GM19395 (cell line): Measurements from ENCODE around the gene CABLES1.

Experiments
- ATAC-seq: cut with Tn5 transposase; IDR thresholded peaks from one replicate; pipeline ENCODE4 v1.9.1; 2021; ENCODE audit warnings: mild to moderate bottlenecking, moderate library complexity; ENCODE audit not compliant: unreplicated experiment

The CABLES1 gene

GRCh38 chr18:23189768-23190661 is 54.7 kb downstream of the CABLES1 start:
- no peak for ATAC-seq

DNA sequence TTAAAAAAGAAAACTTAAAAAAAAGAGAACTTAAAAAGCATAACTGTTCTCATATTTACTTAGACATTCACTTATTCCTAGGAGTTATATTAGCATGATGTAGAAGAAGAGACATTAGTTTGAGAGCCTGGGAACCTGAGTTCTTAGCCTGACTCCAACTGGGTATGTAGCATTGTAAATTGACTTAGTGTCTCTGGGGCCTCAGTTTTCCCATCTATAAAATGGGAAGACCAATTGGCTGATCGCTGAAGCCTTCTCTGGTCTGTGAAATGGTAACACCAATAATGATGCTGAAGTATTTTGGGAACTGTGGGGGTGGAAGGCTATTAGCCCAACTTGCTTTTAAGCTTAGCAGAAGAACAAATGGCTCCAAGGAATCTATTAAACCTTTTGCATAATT is 55.9 kb downstream of the CABLES1 start:
- no peak for ATAC-seq

DNA sequence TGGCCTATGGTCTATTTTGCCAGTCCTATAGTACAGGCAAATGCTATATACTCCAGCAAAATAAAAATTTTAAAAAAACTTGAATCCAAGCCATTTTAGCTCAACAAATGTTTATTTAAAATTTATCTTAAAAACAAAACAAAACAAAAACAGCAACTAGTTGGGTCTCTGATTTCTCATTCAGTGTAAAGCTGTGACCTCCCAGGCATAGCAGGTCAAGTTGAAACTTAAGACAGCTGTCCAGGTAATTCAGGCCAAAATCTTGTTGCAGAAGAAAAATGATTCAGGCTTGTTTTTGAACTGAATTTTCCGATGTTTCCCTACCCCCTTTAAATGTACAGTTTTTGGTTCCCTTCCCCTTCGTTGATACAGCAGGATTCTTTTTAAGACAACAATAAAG is 58.5 kb downstream of the CABLES1 start:
- no peak for ATAC-seq

- ATAC-seq: no peak
These were observed 59.1 kb downstream of the CABLES1 start for GRCh38 chr18:23194155-23194996.

GRCh38 chr18:23194997-23195957 is 60.0 kb downstream of the CABLES1 start:
- ATAC-seq: no peak

DNA sequence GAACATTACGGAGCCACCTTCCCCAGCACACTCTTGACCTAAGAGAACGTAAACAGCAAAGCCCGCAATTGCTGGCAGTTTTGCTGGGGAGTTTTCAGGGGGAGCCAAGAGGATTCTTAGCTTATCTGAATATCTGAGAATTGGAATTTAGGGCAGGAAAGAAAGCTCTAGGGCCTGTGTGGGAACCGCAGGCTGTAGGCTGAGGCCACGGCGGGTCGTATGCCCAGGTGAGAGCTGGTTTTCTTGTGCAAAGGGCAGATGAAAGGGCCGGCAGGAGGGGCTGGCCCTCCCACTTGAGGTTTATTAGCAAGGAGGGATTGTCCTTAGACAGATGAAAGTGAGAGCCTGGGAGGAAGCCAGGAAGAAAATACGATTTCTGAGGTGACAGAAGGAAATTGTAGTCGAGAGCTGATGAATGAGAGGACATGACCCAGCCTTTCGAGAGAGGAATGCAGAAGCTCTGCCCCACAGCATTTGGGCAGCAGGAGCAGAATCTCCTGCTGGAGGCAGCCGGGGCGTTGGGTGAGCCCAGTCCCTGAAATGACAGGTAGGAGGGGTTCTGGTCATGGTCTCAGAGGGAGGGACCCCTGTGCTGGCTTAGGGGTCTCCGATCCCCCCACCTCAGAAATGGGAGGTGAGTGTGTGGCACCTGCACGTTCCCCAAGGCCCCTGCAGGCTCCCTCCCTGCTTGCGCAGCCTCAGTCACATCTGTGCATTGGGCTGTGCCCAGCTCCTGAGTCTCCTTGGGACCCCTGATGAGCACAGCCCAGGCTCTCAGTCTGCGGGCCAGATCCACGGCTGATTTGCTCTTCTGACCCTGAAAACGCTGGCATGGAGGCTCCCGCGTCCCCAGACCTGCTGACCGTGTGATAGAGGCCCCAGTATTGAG is 61.1 kb downstream of the CABLES1 start:
- no peak for ATAC-seq

GRCh38 chr18:23198217-23198845 is 63.0 kb downstream of the CABLES1 start:
- no peak for ATAC-seq

DNA sequence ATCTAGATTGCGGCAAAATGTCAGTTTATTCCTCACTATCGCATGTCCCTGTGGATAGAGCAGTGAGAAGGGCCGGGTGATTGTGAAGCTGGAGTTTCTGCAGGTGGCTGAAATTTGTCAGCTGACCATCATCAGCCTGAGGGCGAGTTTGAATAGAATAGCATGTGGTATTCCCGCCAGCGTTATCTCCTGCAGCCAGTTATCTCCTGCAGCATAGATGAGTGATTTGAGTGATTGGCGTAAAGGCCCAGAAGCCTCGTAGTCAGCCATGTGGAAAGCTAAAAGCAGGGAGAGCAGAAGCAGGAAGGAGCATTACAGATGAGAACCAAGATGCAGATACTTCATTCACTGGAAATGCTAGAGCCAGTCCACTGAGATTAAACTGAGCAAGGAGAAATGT is 65.5 kb downstream of the CABLES1 start:
- no peak for ATAC-seq

DNA sequence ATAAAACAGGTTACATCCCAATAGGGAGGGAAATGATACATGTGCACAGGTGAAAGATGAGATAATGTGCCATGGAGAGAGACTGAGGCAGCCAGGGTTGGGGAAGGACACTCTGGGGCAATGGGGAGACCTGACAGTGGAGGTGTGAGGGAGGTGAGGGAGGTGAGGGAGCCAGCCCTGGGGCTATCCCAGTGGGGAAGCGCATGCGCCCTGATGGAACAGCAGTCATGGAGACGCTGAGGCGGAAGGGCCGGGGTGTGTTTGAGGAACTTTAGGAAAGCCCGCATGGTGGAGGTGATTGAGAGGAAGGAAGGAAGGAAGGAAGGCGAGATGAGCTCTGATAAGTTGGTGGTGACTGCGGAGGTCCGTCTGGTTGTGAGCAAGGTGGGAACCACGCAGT is 66.5 kb downstream of the CABLES1 start:
- ATAC-seq: no peak

- no peak for ATAC-seq
These were observed 68.7 kb downstream of the CABLES1 start for GRCh38 chr18:23203891-23204432.

DNA sequence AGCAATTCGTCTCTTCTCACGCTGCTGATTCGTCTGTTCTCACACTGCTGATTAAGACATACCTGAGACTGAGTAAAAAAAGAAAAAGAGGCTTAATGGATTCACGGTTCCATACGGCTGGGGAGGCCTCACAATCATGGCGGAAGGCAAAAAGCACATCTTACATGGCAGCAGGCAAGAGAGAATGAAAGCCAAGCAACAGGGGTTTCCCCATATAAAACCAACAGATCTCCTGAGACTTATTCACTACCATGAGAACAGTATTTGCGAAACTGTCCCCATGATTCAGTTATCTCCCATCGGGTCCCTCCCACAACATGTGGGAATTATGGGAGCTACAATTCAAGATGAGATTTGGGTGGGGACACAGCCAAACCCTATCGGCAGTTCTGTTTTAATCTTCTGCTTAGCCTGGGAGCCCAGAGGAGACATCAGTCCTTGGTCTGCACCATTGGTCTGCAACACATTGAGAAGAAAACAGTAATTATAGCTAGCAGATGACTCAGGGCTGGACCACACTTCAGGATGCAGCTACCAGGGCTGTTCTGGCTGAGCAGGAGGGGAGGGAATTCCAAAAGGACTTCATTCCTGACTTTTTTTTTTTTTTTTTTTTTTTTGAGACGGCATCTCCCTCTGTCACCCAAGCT is 69.4 kb downstream of the CABLES1 start:
- no peak for ATAC-seq

DNA sequence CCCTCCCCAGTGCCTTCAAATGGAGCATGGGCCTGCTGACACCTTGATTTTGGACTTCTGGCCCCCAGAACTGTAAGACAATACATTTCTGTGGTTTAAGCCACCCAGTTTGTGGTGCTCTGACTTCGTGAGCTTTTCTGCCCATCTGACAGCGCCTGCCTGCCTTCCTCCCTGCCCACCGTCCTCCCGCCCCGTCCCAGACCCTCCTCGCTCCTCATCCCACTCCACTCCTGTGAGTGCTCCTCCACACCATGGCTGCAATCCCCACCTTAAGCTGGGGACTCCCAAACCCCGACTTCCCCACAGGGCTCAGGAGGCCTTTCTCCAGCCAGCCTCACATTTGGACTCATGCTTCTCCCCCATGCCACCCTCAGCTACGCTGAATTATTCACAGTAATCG is 70.7 kb downstream of the CABLES1 start:
- ATAC-seq: no peak

DNA sequence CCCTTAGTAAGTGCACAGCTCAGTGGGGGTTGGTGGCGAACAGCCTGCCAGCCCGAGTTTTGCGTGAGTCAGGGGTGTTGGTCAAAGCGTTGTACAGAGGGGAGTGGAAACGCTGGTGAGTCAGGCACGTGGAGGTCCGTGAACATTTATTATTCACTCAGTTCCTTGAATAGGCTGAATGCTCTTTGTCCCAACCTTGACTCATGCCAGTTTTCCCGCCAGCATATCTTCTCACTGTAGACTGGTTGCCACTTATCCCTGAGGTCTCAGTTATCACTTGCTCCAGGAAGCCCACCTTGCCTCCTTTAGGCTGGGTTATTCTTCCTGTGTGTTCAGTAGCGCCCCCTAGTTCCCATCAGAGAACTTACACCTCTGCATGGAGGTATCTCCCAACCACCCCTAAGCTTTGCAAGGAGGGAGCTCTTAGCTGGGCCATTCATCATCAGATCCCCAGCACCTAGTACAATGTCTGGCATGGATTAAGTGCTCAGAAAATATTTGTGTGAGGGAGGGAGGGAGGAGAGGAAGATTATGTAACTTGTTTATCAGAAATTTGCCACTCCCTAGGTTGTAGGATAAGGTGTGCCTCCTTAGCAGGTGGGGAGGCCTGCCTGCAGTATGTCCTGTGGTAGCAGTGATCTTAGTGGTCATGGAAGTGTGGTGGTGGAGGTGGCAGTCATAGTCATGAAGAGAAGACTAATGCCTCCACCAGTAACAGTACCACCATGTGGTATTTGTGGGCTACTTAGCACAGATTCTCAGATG is 72.1 kb downstream of the CABLES1 start:
- no peak for ATAC-seq

GRCh38 chr18:23207994-23208393 is 72.7 kb downstream of the CABLES1 start:
- no peak for ATAC-seq

GRCh38 chr18:23208600-23208999 is 73.3 kb downstream of the CABLES1 start:
- no peak for ATAC-seq

GRCh38 chr18:23209031-23209430 is 73.7 kb downstream of the CABLES1 start:
- no peak for ATAC-seq

- no peak for ATAC-seq
These were observed 74.5 kb downstream of the CABLES1 start for GRCh38 chr18:23209796-23210195.

- ATAC-seq: no peak
These were observed 75.2 kb downstream of the CABLES1 start for GRCh38 chr18:23210526-23210925.
